OCI-LY3 (cell line): Measurements from ENCODE around the gene ZNF497.

Source experiments
- H2AFZ ChIP-seq: fragments of 200-600, 300-600 bp; shearing (Covaris generic); 2 replicates; pipeline ENCODE4 v1.6.0; 2014; ENCODE audit warnings: antibody characterized with exemption, low read depth, low read length
- H3K27ac ChIP-seq: fragments of 200-600, 300-600 bp; sonication (generic); 2 replicates; pipeline ENCODE4 v1.5.1; 2014; ENCODE audit warnings: mild to moderate bottlenecking, low read length, moderate library complexity, mixed read lengths
- H3K27me3 ChIP-seq: fragments of 200-600, 300-600 bp; sonication (generic); 2 replicates; pipeline ENCODE4 v1.6.1; 2014; ENCODE audit warnings: low read depth, low read length, mixed read lengths
- H3K36me3 ChIP-seq: fragments of 200-600, 300-600 bp; sonication (generic); replicated peaks from 2 replicates; pipeline ENCODE3; 2014; ENCODE audit warnings: low read depth, low read length, mixed read lengths
- H3K4me1 ChIP-seq: fragments of 300-600, 200-600 bp; sonication (generic); 2 replicates; pipeline ENCODE4 v1.6.1; 2014; ENCODE audit warnings: low read length, mixed read lengths
- H3K4me2 ChIP-seq: fragments of 200-600, 300-600 bp; sonication (generic); 2 replicates; pipeline ENCODE4 v1.6.1; 2014; ENCODE audit warnings: low read length, mixed read lengths
- H3K4me3 ChIP-seq: fragments of 300-600, 200-600 bp; sonication (generic); 2 replicates; pipeline ENCODE4 v1.5.1; 2014; ENCODE audit warnings: antibody characterized with exemption, mild to moderate bottlenecking, low read length, moderate library complexity
- H3K79me2 ChIP-seq: fragments of 300-600, 200-600 bp; shearing (Covaris generic); 2 replicates; pipeline ENCODE4 v1.6.1; 2014; ENCODE audit warnings: mild to moderate bottlenecking, low read length, mixed read lengths
- H3K9ac ChIP-seq: fragments of 300-600, 200-600 bp; shearing (Covaris generic); 2 replicates; pipeline ENCODE4 v1.6.0; 2014; ENCODE audit warnings: mild to moderate bottlenecking, low read length, moderate library complexity
- H3K9me3 ChIP-seq: fragments of 200-600, 300-600 bp; shearing (Covaris generic); 2 replicates; pipeline ENCODE4 v1.6.1; 2014; ENCODE audit warnings: low read length, mixed read lengths; ENCODE audit not compliant: insufficient read depth
- H4K20me1 ChIP-seq: fragments of 200-600, 300-600 bp; sonication (generic); 2 replicates; pipeline ENCODE4 v1.6.1; 2016; ENCODE audit warnings: low read length, mixed read lengths; ENCODE audit not compliant: insufficient read depth
- EZH2phosphoT487 ChIP-seq: fragments of 200-600 bp; shearing (Covaris generic); IDR thresholded peaks from 2 replicates; pipeline ENCODE4 v1.6.1; 2018; ENCODE audit warnings: antibody characterized with exemption, mixed run types, low read depth
- TF ChIP-seq, protein P1 (sequence below): fragments of 200-600, 300-600 bp; sonication (generic); IDR thresholded peaks from 2 replicates; pipeline ENCODE4 v1.5.1; 2014; ENCODE audit warnings: antibody characterized with exemption, low read length, low read depth

ZNF497 gene

DNA sequence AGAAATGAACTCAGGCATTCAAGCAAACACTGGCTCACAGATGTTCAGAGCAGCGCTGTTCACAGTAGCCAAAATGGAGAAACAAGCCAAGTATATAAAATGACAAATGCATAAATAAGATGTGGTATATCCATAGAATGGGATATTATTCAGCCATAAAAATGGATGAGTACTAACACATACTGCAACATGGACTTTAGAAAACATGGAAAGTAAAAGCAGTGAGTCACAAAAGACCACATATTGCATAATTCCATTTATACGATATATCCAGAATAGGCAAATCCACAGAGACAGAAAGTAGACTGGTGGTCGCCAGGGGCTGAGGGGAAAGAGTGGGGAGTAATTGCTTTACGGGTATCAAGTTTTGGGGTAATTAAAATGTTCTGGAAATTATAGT is 11.6 kb upstream of the ZNF497 start:
- Histone ChIP-seq H3K79me2 (peaks cover under 1% of the 10 kb centered on the region; the same call in 1 of the 2 replicates), H3K9me3 (no peaks in the 10 kb centered on the region), H3K9ac (no peak overlapping the region), H3K27me3 (no peaks in the 10 kb centered on the region), H3K36me3 (no peaks in the 10 kb centered on the region), H4K20me1 (no peaks in the 10 kb centered on the region), H3K4me2 (no peak overlapping the region), H3K4me1 (no peaks in the 10 kb centered on the region), H3K27ac (no peak overlapping the region), H3K4me3 (no peak overlapping the region), H2AFZ (no peak overlapping the region)
- TF ChIP-seq, protein P1, sequence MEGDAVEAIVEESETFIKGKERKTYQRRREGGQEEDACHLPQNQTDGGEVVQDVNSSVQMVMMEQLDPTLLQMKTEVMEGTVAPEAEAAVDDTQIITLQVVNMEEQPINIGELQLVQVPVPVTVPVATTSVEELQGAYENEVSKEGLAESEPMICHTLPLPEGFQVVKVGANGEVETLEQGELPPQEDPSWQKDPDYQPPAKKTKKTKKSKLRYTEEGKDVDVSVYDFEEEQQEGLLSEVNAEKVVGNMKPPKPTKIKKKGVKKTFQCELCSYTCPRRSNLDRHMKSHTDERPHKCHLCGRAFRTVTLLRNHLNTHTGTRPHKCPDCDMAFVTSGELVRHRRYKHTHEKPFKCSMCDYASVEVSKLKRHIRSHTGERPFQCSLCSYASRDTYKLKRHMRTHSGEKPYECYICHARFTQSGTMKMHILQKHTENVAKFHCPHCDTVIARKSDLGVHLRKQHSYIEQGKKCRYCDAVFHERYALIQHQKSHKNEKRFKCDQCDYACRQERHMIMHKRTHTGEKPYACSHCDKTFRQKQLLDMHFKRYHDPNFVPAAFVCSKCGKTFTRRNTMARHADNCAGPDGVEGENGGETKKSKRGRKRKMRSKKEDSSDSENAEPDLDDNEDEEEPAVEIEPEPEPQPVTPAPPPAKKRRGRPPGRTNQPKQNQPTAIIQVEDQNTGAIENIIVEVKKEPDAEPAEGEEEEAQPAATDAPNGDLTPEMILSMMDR = no peak
- no peak for TF ChIP-seq EZH2phosphoT487

DNA sequence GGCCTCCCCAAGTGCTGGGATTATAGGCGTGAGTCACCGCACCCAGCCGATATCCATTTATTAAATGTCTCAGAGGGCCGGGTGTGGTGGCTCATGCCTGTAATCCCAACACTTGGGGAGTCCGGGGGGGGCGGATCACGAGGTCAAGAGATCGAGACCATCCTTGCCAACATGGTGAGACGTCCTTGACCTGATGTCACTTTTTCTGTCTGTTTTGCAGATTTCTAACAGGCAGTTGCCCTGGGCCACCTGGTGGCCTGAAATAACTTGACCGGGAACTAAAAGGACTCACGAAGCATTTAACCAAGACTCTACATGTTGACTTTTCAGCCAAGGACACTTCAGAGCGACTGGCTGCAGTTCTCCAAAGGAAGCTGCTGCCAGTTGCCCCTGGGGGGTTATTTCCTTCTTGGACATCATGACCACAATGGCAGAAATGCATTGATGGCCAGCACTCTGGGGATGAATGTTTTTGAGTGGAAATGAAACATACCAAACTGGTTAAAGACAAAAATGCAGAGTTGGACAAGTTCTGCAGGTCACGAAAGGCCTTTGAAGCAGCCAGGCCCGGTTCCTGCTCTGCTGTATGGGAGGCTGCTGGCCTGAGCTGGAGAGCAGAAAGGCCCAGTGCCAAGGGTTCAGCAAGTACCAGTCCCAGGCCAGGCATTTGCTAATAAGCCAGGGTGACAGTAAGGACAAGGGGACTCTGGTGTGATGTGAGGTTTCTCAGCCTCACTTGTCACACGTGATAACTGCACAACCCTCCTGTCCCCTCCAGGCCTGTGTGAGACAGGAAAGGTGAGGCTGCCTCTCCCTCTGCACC is 10.0 kb upstream of the ZNF497 start:
- Histone ChIP-seq H4K20me1 (no peaks in the 10 kb centered on the region), H3K79me2 (no peaks in the 10 kb centered on the region), H3K36me3 (no peaks in the 10 kb centered on the region), H3K4me3 (no peak overlapping the region), H3K4me2 (no peak overlapping the region), H3K4me1 (no peaks in the 10 kb centered on the region), H2AFZ (no peak overlapping the region), H3K27ac (no peak overlapping the region), H3K9ac (no peak overlapping the region), H3K27me3 (no peaks in the 10 kb centered on the region), H3K9me3 (no peaks in the 10 kb centered on the region)
- TF ChIP-seq, protein P1 = no peak
- TF ChIP-seq EZH2phosphoT487 = no peak

DNA sequence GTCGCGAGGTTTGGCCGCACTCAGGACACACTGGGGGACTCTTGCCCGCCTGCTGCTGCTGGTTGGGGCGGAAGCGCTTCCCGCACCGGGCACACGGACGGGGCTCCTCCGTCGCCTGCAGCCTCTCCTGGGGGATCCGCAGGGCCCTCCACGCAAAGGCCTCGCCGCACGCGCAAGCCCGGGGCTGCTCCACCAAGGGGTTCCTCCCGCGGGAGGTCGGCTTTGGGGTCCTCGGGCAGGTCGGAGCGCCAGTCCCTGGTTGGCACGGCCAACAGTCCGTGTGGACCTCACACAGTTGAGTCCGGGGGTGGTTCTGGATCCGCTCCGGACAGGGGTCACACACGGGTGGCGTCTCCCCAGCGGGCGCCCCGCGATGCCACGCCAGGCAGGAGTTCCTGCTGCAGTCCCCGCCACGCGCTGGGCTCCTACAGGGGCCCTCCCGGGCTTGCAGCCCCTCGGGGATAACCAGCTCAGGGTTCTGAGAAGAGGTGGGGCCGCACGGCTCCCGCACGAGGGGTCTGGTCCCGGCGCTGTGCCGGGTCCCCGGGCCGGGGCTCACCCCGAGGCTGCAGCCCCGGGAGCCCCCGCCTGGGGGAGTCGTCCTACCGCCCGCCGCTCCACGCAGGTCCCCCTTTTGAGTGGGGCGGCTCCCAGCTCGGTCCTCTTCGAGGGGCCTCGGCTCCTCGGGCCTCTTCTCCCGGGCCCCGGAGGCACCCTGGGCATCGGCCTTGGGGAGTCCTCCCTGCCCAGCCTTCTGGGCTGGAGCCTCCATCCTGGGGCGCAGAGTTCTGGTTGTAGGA is 6.2 kb upstream of the ZNF497 start:
- no peak overlapping the region for H3K27ac ChIP-seq
- H3K36me3 ChIP-seq = no peaks in the 10 kb centered on the region
- no peak overlapping the region for H3K4me2 ChIP-seq
- H2AFZ ChIP-seq = no peak overlapping the region
- no peak overlapping the region for H3K9ac ChIP-seq
- H3K79me2 ChIP-seq = no peaks in the 10 kb centered on the region
- no peaks in the 10 kb centered on the region for H3K27me3 ChIP-seq
- peaks cover 6% of the 10 kb centered on the region; the same call in 1 of the 2 replicates for H3K4me1 ChIP-seq
- H3K4me3 ChIP-seq = no peak overlapping the region
- TF ChIP-seq, protein P1 = no peak
- no peak for TF ChIP-seq EZH2phosphoT487
- H4K20me1 ChIP-seq = no peaks in the 10 kb centered on the region
- H3K9me3 ChIP-seq = no peaks in the 10 kb centered on the region

DNA sequence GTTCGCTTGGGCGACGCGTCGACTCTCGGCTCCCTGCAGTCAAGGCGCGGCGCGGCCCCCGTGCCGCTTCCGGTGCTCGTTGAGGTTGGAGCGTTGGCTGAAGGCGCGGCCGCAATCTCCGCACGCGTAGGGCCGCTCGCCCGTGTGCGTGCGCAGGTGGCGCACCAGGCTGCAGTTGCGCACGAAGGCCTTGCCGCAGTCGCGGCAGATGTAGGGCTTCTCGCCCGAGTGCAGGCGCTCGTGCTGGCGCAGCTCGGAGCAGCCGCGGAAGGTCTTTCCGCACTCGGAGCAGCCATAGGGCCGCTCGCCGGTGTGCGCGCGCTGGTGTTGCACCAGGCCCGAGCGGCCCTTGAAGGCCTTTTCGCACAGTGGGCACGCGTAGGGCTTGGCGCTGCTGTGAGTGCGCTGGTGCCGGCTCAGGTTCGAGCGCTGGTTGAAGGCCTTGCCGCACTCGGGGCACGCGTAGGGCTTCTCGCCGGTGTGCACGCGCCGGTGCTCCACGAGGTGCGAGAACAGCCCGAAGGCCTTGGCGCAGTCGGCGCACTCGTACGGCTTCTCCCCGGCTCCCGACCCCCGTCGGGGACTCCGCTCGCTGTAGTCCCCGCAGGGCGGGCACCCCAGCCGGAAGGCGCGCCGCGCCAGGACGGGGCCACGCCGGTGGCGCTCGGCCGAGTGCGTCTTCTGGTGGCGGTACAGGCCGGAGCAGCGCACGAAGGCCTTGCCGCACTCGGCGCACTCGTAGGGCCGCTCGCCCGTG is 5.3 kb upstream of the ZNF497 start:
- no peak overlapping the region for H3K27ac ChIP-seq
- TF ChIP-seq EZH2phosphoT487 = no peak
- TF ChIP-seq, protein P1 = no peak
- H3K36me3 ChIP-seq = no peaks in the 10 kb centered on the region
- H3K27me3 ChIP-seq = no peaks in the 10 kb centered on the region
- H3K4me3 ChIP-seq = no peak overlapping the region
- no peaks in the 10 kb centered on the region for H3K79me2 ChIP-seq
- H3K4me1 ChIP-seq = peaks cover 6% of the 10 kb centered on the region; the same call in 1 of the 2 replicates
- no peaks in the 10 kb centered on the region for H4K20me1 ChIP-seq
- no peak overlapping the region for H2AFZ ChIP-seq
- no peaks in the 10 kb centered on the region for H3K9me3 ChIP-seq
- no peak overlapping the region for H3K9ac ChIP-seq
- H3K4me2 ChIP-seq = no peak overlapping the region
